Embryonic facial prominence (tissue), 1 donor: ENCODE measurements around the gene GGPS1.
"Not testable (repeated sequence)": the region's sequence is repeated elsewhere in the genome, so short reads cannot be mapped to it uniquely, and the experiment has no call there.

ENCODE experiments used
- DNase-seq: peaks from one replicate; pipeline ENCODE4 v3.0.0-alpha.2; 2016; ENCODE audit errors: extremely low spot score

The GGPS1 gene

GRCh38 chr1:235304549-235305451 lies 23.6 kb upstream of the GGPS1 start:
- DNase-seq = no peak

- no peak for DNase-seq
These were observed 20.9 kb upstream of the GGPS1 start for GRCh38 chr1:235307158-235308124.

- DNase-seq = not testable (repeated sequence)
These were observed 19.2 kb upstream of the GGPS1 start for GRCh38 chr1:235309206-235309605.

GRCh38 chr1:235313262-235313661 lies 15.1 kb upstream of the GGPS1 start:
- DNase-seq = no peak

- DNase-seq = no peak
These were observed 14.3 kb upstream of the GGPS1 start for GRCh38 chr1:235313931-235314678.

GRCh38 chr1:235315173-235315572 lies 13.2 kb upstream of the GGPS1 start:
- no peak for DNase-seq

GRCh38 chr1:235315735-235316134 lies 12.6 kb upstream of the GGPS1 start:
- no peak for DNase-seq

GRCh38 chr1:235317168-235317567 lies 11.2 kb upstream of the GGPS1 start:
- DNase-seq = no peak

- DNase-seq = no peak
These were observed 9.1 kb upstream of the GGPS1 start for GRCh38 chr1:235319255-235319654.

- no peak for DNase-seq
These were observed 7.7 kb upstream of the GGPS1 start for GRCh38 chr1:235320521-235321179.

GRCh38 chr1:235324296-235324695 lies 4.1 kb upstream of the GGPS1 start:
- no peak for DNase-seq

GRCh38 chr1:235325139-235325538 lies 3.2 kb upstream of the GGPS1 start:
- no peak for DNase-seq

- DNase-seq = no peak
These were observed 2.5 kb upstream of the GGPS1 start for GRCh38 chr1:235325854-235326253.

- peak; percentile 98 for DNase-seq
These were observed 1.4 kb upstream of the GGPS1 start for GRCh38 chr1:235326719-235327558.

- DNase-seq = no peak
These were observed 655 bp upstream of the GGPS1 start, which contains the start of gene ARID4B for GRCh38 chr1:235327559-235328270. ARID4B (minus strand) TSS chr1:235328179; CDS start chr1:235326919, 1,260 bp downstream.

GRCh38 chr1:235329139-235329902 lies 951 bp downstream of the GGPS1 start:
- DNase-seq = no peak

- no peak for DNase-seq
These were observed 2.5 kb downstream of the GGPS1 start for GRCh38 chr1:235330918-235331285.

GRCh38 chr1:235331401-235331800 lies 3.0 kb downstream of the GGPS1 start:
- DNase-seq = no peak

GRCh38 chr1:235336903-235337302 lies 8.5 kb downstream of the GGPS1 start:
- no peak for DNase-seq
